HG03159 (cell line): ENCODE results near the gene TTLL3.
"Not testable (repeated sequence)": the region's sequence is repeated elsewhere in the genome, so short reads cannot be mapped to it uniquely, and the experiment has no call there.

ENCODE experiments used
- ATAC-seq: cut with Tn5 transposase; IDR thresholded peaks from one replicate; pipeline ENCODE4 v1.9.1; 2021; ENCODE audit warnings: mild to moderate bottlenecking, moderate library complexity; ENCODE audit not compliant: unreplicated experiment

TTLL3 gene

DNA sequence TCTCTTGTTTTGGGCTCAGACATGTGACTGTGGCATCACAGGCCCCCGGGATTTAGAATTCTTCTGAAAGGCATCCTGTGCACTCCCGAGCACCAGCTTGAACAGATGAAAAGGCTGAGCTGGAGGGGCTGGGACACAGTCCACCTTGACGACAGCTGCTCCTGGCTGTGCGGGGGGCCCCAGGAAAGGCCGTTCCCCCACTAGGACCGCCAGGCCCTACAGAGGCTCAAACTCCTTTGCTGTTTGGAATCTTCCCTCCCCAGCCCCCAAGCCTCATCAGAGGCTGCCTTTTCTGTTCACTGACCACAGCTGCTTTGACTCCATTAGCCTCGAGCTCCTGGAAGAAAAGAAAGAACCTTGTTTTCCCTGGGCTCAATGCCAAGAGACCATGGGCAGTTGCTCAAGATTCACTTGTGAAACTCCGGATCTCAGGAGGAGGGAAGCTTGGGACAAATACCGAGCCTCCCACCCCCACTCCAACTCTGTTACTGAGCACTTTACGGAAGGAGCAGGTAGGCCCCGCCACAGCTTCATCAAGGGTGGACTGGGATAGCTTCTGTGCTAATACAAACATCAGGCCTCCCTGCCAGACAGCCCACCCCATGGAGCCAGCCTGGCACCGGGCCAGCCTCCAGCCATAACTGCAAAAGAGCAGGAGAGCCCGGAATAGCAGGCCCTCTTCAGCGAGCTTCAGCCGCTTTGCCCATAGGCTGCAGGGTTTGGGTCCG, 54.3 kb downstream of the TTLL3 start:
- no peak for ATAC-seq

DNA sequence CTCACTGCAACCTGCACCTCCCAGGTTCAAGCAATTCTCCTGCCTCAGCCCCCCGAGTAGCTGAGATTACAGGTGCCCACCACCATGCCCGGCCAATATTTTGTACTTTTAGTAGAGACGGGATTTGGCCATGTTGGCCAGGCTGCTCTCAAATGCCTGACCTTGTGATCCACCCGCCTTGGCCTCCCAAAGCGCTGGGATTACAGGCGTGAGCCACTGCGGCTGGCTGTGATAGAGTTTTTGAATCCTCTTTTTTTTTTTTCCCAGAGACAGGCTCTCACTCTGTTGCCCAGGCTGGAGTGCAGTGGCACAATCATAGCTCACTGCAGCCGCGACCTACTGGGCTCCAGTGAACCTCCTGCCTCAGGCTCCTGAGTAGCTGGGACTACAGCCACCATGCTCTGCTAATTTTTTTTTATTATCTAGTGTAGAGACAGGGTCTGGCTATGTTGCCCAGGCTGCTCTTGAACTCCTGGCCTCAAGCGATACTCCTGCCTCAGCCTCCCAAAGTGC, 55.1 kb downstream of the TTLL3 start:
- not testable (repeated sequence) for ATAC-seq

DNA sequence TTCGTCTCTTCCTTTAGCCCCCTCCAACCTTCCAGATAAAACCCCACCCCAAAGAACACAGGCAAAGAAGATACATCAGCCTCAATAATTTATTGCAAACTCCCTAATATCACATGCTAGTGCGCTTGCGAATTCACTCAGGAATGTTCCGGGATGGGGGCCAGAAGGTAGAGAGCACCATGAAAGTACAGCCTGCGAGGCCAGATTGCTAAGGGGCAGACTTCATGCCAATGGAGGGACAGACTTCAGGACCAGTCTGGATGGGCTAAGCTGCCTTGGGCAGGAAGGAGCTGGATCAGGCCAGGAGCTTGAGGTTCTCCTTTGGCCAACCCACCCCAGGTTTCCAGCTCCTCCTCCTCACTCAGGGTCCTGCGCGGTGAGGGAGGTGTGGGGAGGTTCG, 56.6 kb downstream of the TTLL3 start:
- no peak for ATAC-seq

DNA sequence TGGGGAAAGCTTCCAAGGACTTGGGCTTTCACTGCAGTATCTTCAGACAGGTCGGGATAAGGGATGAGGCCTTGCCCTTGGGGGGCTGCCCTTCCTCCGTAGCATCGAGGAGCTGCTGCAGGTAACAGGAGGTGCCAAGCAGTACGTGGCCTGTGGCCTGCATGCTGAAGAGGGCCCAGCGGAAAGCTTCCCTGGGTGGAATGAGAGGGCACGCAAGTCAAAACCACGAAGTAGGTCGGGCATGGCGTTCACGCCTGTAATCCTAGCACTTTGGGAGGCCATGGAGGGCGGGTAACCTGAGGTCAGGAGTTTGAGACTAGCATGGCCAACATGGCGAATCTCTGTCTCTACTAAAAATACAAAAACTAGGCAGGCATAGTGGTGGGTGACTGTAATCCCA, 57.0 kb downstream of the TTLL3 start:
- ATAC-seq = no peak

DNA sequence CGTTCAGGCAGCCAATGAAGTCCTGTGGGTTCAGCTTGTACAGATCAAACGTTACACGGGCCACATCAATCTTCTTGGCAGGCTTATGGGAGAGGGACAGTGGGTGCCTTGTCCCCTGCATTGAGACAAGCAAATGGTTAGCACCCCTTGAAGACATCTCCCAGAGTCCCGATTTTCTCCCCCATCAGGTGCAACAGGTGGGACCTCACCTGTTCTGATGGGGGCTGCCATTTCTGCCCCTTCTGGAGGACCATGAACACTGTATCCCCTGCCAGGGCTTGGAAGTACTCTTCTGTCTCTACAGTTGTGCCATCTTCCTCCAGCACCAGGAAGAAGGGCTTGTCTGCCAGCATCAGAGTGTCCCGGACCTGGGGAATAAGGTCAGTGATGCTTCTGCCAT, 59.9 kb downstream of the TTLL3 start:
- ATAC-seq = no peak

DNA sequence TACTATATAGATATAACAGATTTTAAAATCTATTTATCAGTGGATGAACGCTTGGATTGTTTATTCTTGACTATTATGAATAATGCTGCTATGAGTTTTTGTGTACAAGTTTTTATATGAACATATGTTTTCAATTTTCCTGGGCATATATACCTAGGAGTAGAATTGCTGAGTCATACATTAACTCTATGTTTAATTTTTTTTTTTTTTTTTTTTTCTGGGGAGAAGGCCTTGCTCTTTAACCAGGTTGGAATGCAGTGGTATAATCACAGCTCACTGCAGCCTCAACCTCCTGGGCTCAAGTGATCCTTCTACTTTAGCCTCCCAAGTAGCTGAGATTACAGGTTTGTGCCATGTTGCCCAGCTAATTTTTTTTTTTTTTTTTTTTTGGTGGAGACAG, 60.9 kb downstream of the TTLL3 start:
- ATAC-seq = no peak

DNA sequence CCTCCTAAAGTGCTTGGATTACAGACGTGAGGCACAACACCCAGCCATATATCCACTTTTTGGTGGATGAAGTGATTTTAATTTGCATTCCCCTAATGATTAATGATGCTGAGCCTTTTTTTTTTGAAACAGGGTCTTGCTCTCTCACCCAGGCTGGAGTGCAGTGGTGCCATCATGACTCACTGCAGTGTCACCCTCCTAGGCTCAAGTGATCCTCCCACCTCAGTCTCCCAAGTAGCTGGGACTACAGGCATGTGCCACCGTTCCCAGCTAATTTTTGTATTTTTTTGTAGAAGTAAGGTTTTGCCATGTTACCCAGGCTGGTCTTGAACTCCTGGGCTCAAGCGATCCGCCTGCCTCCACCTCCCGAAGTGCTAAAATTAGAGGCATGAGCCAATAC, 62.0 kb downstream of the TTLL3 start:
- ATAC-seq = not testable (repeated sequence)

DNA sequence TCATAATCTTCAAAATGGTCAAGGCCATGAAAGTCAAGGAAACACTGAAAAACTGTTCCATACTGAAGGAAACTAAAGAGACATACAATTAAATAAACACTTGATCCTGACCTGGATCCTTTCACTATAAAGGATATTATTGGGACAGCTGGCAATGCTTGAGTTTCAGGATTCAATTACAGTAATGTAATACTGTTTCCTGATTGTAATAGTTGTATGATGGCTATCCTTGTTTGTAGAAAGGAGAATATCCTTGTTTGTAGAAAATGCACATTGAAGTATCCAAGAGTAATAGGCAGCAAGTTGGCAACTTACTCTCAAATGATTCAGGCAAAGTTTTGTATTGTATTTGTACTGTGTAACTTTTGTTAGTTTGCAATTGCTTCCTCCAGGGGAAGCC, 65.4 kb downstream of the TTLL3 start:
- ATAC-seq = no peak

DNA sequence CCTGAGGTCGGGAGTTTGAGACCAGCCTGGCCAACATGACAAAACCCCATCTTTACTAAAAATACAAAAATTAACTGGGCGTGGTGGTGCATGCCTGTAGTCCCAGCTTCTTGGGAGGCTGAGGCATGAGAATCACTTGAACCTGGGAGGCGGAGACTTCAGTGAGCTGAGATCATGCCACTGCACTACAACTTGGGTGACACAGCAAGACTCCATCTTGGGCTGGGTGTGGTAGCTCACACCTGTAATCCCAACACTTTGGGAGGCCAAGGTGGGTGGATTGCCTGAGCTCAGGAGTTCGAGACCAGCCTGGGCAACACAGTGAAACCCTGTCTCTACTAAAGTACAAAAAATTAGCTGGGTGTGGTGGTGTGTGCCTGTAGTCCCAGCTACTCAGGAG, 66.2 kb downstream of the TTLL3 start:
- ATAC-seq = not testable (repeated sequence)

DNA sequence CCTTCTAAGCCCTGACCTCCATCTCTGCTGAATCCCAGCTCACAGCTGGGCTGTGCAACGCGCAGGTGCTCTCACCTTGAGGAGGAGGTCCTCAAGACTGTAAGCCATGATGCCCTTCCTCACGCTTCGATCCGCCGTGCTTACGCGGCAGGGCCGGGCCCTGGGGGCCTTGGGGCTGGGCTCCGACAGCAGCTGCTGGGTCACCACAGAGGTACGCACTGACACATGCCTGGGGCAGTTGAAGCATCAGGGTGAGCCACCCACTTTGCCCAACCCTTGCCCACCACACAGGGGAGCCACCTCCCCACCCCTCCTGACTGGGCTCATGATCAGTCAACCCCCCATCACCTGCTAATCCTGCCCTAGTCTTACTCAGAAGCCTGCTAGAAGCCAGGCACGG, 66.9 kb downstream of the TTLL3 start:
- ATAC-seq = no peak

DNA sequence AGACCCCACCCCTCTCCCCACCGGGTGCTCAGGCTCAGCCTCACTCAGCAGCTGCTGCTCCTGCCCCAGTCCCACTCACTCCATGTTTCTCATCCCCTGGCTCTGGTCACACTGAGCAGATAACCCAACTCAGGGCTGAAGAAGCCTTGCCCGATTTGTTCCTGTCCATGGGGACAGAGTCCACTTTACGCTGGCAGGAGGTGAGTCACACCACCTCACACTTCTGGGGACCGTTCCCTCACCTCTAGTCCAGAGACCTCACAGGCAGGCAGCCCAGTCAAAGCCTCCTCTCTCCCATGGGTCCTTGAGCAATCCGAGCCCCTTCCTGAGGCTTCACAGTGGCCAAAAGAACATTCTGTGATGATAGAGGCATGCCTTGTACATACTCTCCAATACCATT, 68.6 kb downstream of the TTLL3 start:
- ATAC-seq = no peak

DNA sequence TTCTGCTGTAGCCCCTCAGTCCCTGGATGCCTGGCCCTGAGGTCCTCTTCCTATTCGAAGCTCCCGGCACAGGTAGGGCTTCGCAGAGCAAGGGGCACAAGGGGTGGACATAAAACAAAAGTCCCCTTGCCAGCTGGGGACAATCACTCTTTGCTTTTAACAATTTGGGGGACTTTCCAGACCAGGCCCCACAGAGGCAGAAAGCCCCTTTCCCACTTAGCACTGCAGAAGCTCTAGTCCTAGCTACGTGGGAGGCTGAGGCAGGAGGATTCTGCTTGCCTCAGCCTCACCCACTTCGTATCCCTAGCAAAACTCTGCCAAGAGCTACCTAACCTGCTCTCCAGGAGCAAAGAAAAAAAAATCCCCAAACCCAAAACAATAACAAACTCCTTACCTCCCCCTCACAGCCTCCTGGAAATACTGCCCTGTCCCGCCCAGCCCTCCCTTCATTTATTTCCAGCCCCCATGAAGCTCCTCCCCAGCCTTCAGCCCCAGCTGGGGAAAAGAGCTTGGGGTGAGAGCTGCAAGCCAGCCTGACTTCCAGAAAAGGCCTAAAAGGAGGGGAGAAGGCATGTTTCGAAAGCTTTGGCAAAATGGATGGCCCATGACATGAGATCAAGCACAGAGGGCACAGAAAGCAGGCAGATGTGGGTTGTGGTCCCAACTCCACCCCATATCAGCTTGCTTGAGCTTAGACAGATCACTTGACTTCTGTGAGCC, 69.9 kb downstream of the TTLL3 start, which contains the start of gene CIDEC:
CIDEC (minus strand) TSS at position 424 of the 720 bp plus-strand sequence. CDS start 1,767 bp downstream, outside the sequence.
- no peak for ATAC-seq

DNA sequence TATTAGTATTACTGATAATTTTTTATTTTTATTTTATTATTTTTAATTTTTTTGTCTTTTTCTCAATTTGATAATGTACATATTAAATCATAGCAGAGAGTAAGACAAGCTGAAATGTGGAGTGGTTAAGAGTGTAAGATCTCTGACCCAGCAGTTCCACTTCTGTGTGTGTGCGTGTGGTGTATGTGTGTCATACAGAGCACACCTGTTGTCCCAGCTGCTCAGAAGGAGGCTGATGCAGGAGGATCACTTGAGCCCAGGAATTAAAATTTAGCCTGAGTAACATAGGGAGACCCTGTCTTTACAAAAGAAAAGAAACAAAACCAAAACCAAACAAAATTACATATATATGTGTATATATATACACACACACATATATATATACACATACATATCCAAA, 71.4 kb downstream of the TTLL3 start:
- ATAC-seq = no peak

DNA sequence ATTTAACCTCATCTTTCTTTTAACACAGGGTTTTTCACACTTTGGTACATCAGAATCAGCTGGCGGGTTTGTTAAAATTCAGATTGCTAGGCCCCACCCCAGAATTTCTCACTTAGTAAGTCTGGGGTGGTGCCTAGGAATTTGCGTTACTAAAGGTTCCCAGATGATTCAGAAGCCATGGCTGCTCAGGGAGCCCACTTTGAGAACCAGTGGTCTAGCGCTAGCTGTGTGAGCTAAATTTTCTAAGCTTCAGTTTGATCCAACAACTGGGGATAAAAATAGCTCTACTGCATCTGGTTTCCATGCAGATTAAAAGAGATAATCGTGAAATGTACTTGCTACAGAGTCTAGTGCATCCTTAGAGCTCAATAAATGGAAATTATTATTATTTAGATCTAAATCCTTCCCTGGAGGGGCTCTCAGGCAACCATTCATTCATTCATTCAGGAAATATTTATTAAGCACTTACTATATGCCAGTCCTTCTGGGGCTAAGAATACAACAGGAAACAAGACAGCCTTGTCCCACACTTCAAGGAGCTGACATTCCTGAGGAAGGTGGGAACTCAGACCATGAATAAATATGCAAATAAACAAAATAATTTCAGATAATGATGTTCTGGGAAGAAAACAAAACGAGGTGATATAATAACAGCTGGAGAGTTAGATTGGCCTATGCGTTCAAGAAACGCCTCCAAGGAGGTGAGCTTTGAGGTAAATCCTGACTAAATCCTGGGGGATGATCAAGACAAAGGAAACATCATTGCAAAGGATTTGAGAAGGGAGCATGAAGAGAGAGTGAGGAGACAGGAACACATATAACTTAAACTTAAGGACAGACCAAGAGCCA, 73.9 kb downstream of the TTLL3 start:
- no peak for ATAC-seq

DNA sequence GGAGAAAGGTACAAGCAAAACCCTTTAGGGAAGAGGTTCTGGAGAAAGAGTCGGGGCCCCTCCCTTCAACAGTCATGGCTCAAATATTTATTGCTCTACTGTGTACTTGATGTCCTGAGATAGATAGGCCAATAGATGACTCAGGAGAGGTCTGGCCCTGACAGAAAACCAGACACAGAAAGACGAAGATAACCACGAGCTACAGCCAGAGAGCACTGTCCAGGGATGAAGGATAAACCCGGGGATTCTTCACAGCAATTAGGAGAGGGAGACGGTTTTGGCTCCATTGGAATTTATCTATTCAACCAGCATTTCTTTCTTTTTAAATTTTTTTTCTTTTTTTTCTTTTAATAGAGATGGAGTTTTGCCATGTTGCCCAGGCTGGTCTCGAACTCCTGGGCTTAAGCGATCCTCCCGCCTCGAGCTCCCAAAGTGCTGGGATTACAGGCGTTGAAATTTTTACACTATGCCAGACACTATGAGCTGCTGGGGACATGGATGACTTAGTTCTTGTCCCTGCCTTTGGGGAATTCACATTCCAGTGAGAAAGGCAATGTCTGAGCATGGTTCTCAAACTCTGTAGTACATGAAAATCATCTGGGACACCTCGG, 74.6 kb downstream of the TTLL3 start:
- no peak for ATAC-seq
